ENCODE results near the gene GRAMD1B.

The GRAMD1B gene

GRCh38 chr11:123577081-123577598 is 147.1 kb downstream of the GRAMD1B start:
- Histone ChIP-seq H3K36me3 (ENCODE audit: control insufficient read depth, insufficient read depth, low read length) (peaks cover 2% of the 10 kb centered on the region; the same call in 1 of the 2 replicates), H3K27me3 (replicated peaks; ENCODE audit: control insufficient read depth, insufficient read depth, low read length) (no peaks in the 10 kb centered on the region), H3K4me3 (replicated peaks; ENCODE audit: low read depth, low read length) (no peak overlapping the region)
- TF ChIP-seq CTCF (IDR thresholded peaks at IDR 0.05; ENCODE audit: insufficient read depth, low read length, poor library complexity, severe bottlenecking): peak; percentile 93
- DNase-seq (ENCODE audit: extremely low read depth, insufficient read length): peak; percentile 61

GRCh38 chr11:123578778-123579481 is 148.9 kb downstream of the GRAMD1B start:
- Histone ChIP-seq H3K27me3 (replicated peaks; ENCODE audit: control insufficient read depth, insufficient read depth, low read length) (no peaks in the 10 kb centered on the region), H3K4me3 (replicated peaks; ENCODE audit: low read depth, low read length) (no peak overlapping the region), H3K36me3 (ENCODE audit: control insufficient read depth, insufficient read depth, low read length) (peaks cover 2% of the 10 kb centered on the region; the same call in 1 of the 2 replicates)
- no peak for DNase-seq (ENCODE audit: extremely low read depth, insufficient read length)
- TF ChIP-seq CTCF (IDR thresholded peaks at IDR 0.05; ENCODE audit: insufficient read depth, low read length, poor library complexity, severe bottlenecking): no peak

- Histone ChIP-seq H3K27me3 (replicated peaks; ENCODE audit: control insufficient read depth, insufficient read depth, low read length) (no peaks in the 10 kb centered on the region), H3K4me3 (replicated peaks; ENCODE audit: low read depth, low read length) (no peak overlapping the region), H3K36me3 (ENCODE audit: control insufficient read depth, insufficient read depth, low read length) (peaks cover 2% of the 10 kb centered on the region; the same call in 1 of the 2 replicates)
- TF ChIP-seq CTCF (IDR thresholded peaks at IDR 0.05; ENCODE audit: insufficient read depth, low read length, poor library complexity, severe bottlenecking): no peak
- no peak for DNase-seq (ENCODE audit: extremely low read depth, insufficient read length)
Measured at GRCh38 chr11:123579482-123579812, 149.4 kb downstream of the GRAMD1B start.

- Histone ChIP-seq H3K36me3 (ENCODE audit: control insufficient read depth, insufficient read depth, low read length) (peaks cover 2% of the 10 kb centered on the region; the same call in 1 of the 2 replicates), H3K4me3 (replicated peaks; ENCODE audit: low read depth, low read length) (no peak overlapping the region), H3K27me3 (replicated peaks; ENCODE audit: control insufficient read depth, insufficient read depth, low read length) (no peaks in the 10 kb centered on the region)
- DNase-seq (ENCODE audit: extremely low read depth, insufficient read length): no peak
- no peak for TF ChIP-seq CTCF (IDR thresholded peaks at IDR 0.05; ENCODE audit: insufficient read depth, low read length, poor library complexity, severe bottlenecking)
Measured at GRCh38 chr11:123580137-123580536, 150.1 kb downstream of the GRAMD1B start.

- H3K27me3 ChIP-seq (replicated peaks; ENCODE audit: control insufficient read depth, insufficient read depth, low read length): no peaks in the 10 kb centered on the region
- peak; percentile 66 for DNase-seq (ENCODE audit: extremely low read depth, insufficient read length)
- TF ChIP-seq CTCF (IDR thresholded peaks at IDR 0.05; ENCODE audit: insufficient read depth, low read length, poor library complexity, severe bottlenecking): peak; percentile 99
- peaks cover 2% of the 10 kb centered on the region; the same call in 1 of the 2 replicates for H3K36me3 ChIP-seq (ENCODE audit: control insufficient read depth, insufficient read depth, low read length)
- H3K4me3 ChIP-seq (replicated peaks; ENCODE audit: low read depth, low read length): no peak overlapping the region
Measured at GRCh38 chr11:123580557-123581275, 150.6 kb downstream of the GRAMD1B start.

Measured in GM06990 (cell line).